AG04449 (cell line): ENCODE results near the gene PDLIM3.
"Not testable (repeated sequence)": the region's sequence is repeated elsewhere in the genome, so short reads cannot be mapped to it uniquely, and the experiment has no call there.

Experiments used
- CTCF ChIA-PET: fragments of 350-600 bp; formaldehyde crosslinking; extraction: SDS; loops from one replicate; lab custom pipeline; 2021; ENCODE audit warnings: antibody characterized with exemption; lab: Yijun Ruan, JAX
- POLR2A ChIA-PET: fragments of 400-600, 350-600 bp; formaldehyde crosslinking; extraction: SDS; loops from one replicate; lab custom pipeline; 2020; ENCODE audit warnings: antibody characterized with exemption, inconsistent platforms; lab: Yijun Ruan, JAX
- DNase-seq: peaks from one replicate; pipeline ENCODE4 v3.0.0-alpha.2; 2010; ENCODE audit warnings: low read depth, low spot score
- H3K4me3 ChIP-seq: 2 replicates; pipeline ENCODE4 v1.5.1; 2011; ENCODE audit warnings: low read depth, mild to moderate bottlenecking, control low read depth, low read length
- TF ChIP-seq, protein P1 (sequence below): IDR thresholded peaks from one replicate; pipeline ENCODE4 v1.5.1; 2011; ENCODE audit warnings: mild to moderate bottlenecking, moderate library complexity, low read length, control low read depth, inconsistent platforms; ENCODE audit not compliant: insufficient read depth; ENCODE audit errors: missing control alignments

PDLIM3 gene

DNA sequence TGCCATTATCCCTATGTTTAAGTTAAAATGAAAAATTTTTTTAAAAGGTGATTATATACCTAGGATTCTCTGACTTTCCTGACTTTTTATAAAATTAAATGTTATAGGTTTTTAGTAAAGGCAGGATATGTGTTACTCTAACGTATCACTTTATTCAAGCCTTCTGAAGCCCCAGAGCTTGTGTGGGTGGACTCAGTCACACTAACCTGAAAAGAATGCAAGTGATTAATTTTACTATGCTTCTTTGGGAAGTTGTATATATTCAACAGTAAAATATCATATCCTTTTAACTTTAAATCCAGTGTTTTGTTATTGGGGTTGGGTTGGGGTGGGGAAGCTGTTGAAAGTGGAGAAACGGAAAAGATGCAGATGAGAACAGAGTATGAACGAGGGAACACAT, 22.8 kb downstream of the PDLIM3 start:
- POLR2A ChIA-PET: no interaction called here
- DNase-seq: peak; percentile 9
- TF ChIP-seq, protein P1, sequence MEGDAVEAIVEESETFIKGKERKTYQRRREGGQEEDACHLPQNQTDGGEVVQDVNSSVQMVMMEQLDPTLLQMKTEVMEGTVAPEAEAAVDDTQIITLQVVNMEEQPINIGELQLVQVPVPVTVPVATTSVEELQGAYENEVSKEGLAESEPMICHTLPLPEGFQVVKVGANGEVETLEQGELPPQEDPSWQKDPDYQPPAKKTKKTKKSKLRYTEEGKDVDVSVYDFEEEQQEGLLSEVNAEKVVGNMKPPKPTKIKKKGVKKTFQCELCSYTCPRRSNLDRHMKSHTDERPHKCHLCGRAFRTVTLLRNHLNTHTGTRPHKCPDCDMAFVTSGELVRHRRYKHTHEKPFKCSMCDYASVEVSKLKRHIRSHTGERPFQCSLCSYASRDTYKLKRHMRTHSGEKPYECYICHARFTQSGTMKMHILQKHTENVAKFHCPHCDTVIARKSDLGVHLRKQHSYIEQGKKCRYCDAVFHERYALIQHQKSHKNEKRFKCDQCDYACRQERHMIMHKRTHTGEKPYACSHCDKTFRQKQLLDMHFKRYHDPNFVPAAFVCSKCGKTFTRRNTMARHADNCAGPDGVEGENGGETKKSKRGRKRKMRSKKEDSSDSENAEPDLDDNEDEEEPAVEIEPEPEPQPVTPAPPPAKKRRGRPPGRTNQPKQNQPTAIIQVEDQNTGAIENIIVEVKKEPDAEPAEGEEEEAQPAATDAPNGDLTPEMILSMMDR: no peak

GRCh38 chr4:185511243-185511642, 24.1 kb downstream of the PDLIM3 start:
- H3K4me3 ChIP-seq, POLR2A ChIA-PET, DNase-seq: not testable (repeated sequence)
- CTCF ChIA-PET: interaction anchor here (1.0 kb wide), 1 partner anchor 39 kb away, joined by 4 read pairs; the partner anchor contains the start of gene CCDC110

More for the DNA sequence above, 22.8 kb downstream of the PDLIM3 start:
- no peak overlapping the region for H3K4me3 ChIP-seq
- CTCF ChIA-PET: interaction anchor here (1.2 to 2.4 kb wide), 3 partner anchors 9 to 85 kb away, joined by 3 to 11 read pairs (median 4); partner anchors contain the start of gene CCDC110

DNA sequence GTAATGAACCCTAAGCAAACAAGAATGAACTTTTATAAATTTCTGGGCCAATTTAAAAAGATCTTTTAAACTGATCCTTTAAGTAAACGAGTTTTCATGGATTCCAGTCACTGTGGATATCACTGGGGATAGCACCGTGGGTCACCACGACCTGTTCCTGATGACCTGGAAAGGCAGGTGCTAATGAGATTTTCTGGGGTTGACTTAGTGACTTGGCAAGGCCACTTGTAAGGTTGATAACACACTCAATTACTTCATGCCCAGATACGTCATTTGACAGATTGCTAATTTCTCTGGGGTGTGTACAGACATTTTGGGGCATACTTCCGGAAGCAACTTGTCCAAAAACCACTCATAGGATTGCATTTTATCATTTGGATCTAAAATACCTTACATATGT, 24.5 kb downstream of the PDLIM3 start:
- CTCF ChIA-PET: interaction anchor here (1.0 kb wide), 1 partner anchor 39 kb away, joined by 4 read pairs; the partner anchor contains the start of gene CCDC110
- TF ChIP-seq, protein P1: no peak
- H3K4me3 ChIP-seq: no peak overlapping the region

DNA sequence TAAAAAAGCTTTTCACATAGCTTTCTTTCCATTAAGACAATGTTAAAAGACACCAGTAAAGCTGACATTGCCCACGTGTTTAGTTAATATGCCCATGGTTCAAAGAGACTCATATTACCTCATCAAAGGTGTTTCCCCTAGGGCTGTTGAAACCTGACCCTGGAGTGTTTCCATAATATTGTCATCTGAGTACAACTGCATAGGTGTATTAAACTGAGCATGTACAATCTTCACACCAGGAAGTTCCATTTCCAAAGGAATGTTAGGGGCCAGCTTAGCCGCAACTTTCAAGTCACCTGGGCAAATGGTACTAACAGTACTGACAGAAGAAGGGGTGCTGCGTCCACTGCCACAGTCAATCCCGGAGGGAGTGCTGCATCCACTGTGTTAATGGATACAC, 27.1 kb downstream of the PDLIM3 start:
- no peak for DNase-seq

More for the DNA sequence above, 24.5 kb downstream of the PDLIM3 start:
- POLR2A ChIA-PET: no interaction called here
- DNase-seq: no peak

GRCh38 chr4:185506422-185506821, 28.9 kb downstream of the PDLIM3 start:
- H3K4me3 ChIP-seq: no peak overlapping the region
- TF ChIP-seq, protein P1: no peak
- ChIA-PET POLR2A (no interaction called here), CTCF (no interaction called here)
- no peak for DNase-seq

More for the DNA sequence above, 27.1 kb downstream of the PDLIM3 start:
- ChIA-PET CTCF (interaction anchor here (1.0 to 1.5 kb wide), 2 partner anchors 11 to 41 kb away, joined by 3 read pairs; no protein-coding TSS in a partner anchor), POLR2A (no interaction called here)
- no peak overlapping the region for H3K4me3 ChIP-seq
- TF ChIP-seq, protein P1: no peak

DNA sequence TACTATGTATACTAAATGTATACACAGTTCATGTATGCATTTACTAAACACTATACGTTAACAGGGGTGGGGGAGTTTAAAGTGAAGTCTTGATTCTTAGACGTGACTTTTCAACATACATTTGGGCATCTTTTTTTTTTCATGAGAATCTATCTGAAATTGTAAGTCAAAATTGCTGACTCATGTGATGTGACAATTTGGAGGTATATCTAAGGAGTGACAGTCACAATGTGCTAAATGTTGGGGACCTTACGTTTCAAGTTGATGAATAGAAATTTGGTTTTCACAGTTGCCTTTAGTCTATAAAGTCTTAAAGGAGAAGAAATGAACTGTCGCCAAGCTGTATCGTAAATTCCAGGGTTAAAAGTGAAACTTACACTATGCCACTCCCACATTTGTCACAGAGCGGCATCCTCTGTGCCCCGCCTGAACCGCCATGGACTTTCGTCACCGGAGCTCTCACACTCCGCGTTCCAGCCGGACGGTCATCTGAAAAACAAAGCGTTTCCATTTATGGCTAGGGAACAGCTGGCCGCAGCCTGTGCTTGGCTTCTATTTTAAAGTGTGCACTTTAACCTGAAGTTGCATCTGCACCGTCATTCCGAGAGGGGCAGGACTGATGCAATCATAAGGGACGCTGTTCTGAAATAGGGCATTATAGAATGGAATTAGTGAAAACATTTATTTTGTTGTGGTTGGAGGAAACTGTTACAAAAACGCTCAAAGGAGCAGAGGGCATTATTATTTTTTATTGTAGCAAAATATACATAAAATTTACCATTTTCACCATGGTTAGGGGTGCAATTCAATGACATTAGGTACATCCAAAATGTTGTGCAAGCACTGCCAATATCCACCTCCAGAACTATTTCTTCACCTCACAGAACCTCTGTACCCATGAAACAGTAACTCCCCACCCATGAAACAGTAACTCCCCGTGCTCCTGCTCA, 30.9 kb downstream of the PDLIM3 start:
- peak overlapping the region; percentile 43 for H3K4me3 ChIP-seq
- TF ChIP-seq, protein P1: no peak
- ChIA-PET CTCF (no interaction called here), POLR2A (no interaction called here)
- DNase-seq: no peak
